Thyroid gland (tissue), 4 donors: ENCODE results near the gene DOK1.

Experiments
- POLR2A ChIP-seq, 2 donors: fragments of 450-650 bp; IDR thresholded peaks; one replicate each; pipeline ENCODE4 v1.6.1; 2017; ENCODE audit warnings: antibody characterized with exemption in 2 of 2, mild to moderate bottlenecking in 2 of 2, moderate library complexity in 1 of 2
- TF ChIP-seq, protein P1 (sequence below), 6 experiments: fragments of 200-600 bp in 3 of 6; fragments of 450-650 bp in 3 of 6; sonication (generic) in 3 of 6; IDR thresholded peaks; one replicate each; pipeline ENCODE4 v1.5.1; 2016 to 2019; ENCODE audit warnings: antibody characterized with exemption in 6 of 6, mild to moderate bottlenecking in 2 of 6, inconsistent platforms in 1 of 6, moderate library complexity in 1 of 6

DNA sequence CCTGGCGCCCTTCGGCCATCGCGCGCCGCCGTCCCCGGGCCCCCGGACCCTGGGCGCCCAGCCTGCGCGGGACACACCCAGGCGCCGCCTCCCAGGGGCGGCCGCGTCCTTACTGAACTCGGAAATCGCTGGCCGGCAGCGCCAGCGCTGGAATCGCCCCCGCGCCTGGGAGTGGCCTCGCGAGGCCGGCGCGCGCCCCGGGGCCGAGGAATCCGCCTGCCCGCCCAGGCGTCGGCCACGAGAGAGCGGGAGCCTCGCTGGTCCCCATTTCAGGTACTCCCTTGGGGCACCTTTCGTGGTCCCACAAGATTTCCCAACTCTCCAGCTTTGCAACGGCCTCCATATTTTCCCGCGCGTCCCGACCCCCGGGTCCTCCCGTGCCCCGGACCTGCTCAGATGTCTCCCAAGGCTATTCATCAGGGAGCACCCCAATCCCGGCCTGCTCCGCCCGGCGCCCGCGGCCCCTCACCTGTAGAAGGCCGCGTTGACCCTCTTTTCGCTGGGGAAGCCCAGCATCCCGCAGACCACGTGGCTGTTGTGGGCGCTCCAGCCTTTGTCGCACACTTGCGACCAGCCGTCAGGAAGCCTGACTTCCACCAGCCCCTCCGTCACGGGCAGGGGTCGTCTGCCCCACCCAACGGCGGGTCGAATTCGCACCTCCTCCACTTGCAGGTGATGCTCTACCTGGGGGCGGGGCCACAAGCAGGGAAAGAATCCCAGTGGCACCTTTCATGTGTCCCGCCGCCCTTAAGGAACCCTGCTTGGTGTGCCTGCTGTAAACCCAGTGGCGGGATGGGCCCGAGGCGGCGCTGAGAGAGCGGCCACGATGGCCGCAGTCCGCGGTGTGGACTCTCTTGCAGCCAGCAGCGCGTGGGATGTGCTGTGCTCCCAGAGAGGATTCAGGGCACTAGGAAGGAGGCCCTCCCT, 5.4 kb upstream of the DOK1 start:
- TF ChIP-seq, protein P1, sequence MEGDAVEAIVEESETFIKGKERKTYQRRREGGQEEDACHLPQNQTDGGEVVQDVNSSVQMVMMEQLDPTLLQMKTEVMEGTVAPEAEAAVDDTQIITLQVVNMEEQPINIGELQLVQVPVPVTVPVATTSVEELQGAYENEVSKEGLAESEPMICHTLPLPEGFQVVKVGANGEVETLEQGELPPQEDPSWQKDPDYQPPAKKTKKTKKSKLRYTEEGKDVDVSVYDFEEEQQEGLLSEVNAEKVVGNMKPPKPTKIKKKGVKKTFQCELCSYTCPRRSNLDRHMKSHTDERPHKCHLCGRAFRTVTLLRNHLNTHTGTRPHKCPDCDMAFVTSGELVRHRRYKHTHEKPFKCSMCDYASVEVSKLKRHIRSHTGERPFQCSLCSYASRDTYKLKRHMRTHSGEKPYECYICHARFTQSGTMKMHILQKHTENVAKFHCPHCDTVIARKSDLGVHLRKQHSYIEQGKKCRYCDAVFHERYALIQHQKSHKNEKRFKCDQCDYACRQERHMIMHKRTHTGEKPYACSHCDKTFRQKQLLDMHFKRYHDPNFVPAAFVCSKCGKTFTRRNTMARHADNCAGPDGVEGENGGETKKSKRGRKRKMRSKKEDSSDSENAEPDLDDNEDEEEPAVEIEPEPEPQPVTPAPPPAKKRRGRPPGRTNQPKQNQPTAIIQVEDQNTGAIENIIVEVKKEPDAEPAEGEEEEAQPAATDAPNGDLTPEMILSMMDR (IDR thresholded peaks at IDR 0.05) = no peak
- TF ChIP-seq POLR2A (IDR thresholded peaks at IDR 0.05) = peak in 1 of 2 donors; percentile 33
